GDM1 (cell line): Measurements from ENCODE around the gene KY.

Source experiments
- DNase-seq: peaks from one replicate; lab custom pipeline; 2025; lab: John Stamatoyannopoulos, UW

KY gene

GRCh38 chr3:134644731-134645514 lies 5.9 kb downstream of the KY start:
- DNase-seq: no peak

GRCh38 chr3:134643150-134643675 lies 7.6 kb downstream of the KY start:
- DNase-seq: no peak

GRCh38 chr3:134642445-134643149 lies 8.2 kb downstream of the KY start:
- DNase-seq: no peak

- no peak for DNase-seq
These were observed 9.0 kb downstream of the KY start for GRCh38 chr3:134641671-134642300.

- DNase-seq: peak; percentile 67
These were observed 9.9 kb downstream of the KY start for GRCh38 chr3:134640872-134641470.

- DNase-seq: no peak
These were observed 10.4 kb downstream of the KY start for GRCh38 chr3:134640378-134640777.

- no peak for DNase-seq
These were observed 12.3 kb downstream of the KY start for GRCh38 chr3:134638385-134639030.

- no peak for DNase-seq
These were observed 14.4 kb downstream of the KY start for GRCh38 chr3:134636406-134636805.

- DNase-seq: no peak
These were observed 20.3 kb downstream of the KY start for GRCh38 chr3:134630506-134630905.

GRCh38 chr3:134628884-134629283 lies 21.9 kb downstream of the KY start:
- no peak for DNase-seq

GRCh38 chr3:134627831-134628230 lies 23.0 kb downstream of the KY start:
- DNase-seq: peak; percentile 13

- DNase-seq: no peak
These were observed 24.7 kb downstream of the KY start for GRCh38 chr3:134625885-134626741.

- no peak for DNase-seq
These were observed 25.4 kb downstream of the KY start for GRCh38 chr3:134625462-134625861.

GRCh38 chr3:134624537-134625287 lies 26.1 kb downstream of the KY start:
- no peak for DNase-seq

GRCh38 chr3:134623615-134624245 lies 27.1 kb downstream of the KY start:
- DNase-seq: no peak

- DNase-seq: no peak
These were observed 27.9 kb downstream of the KY start for GRCh38 chr3:134622806-134623365.

GRCh38 chr3:134621854-134622253 lies 29.0 kb downstream of the KY start:
- DNase-seq: peak; percentile 11

- no peak for DNase-seq
These were observed 30.2 kb downstream of the KY start for GRCh38 chr3:134620476-134621115.
